GM18517 (cell line): ENCODE measurements around the gene FOXP1.
"Not testable (repeated sequence)": the region's sequence is repeated elsewhere in the genome, so short reads cannot be mapped to it uniquely, and the experiment has no call there.

ENCODE experiments used
- ATAC-seq: cut with Tn5 transposase; IDR thresholded peaks from one replicate; pipeline ENCODE4 v1.9.1; 2021; ENCODE audit warnings: mild to moderate bottlenecking, moderate library complexity; ENCODE audit not compliant: unreplicated experiment

The FOXP1 gene

GRCh38 chr3:71351403-71352149 is 232.0 kb downstream of the FOXP1 start:
- no peak for ATAC-seq

GRCh38 chr3:71350998-71351397 is 232.5 kb downstream of the FOXP1 start:
- ATAC-seq: no peak

- no peak for ATAC-seq
Observed at GRCh38 chr3:71348831-71349230, 234.7 kb downstream of the FOXP1 start.

GRCh38 chr3:71348001-71348632 is 235.4 kb downstream of the FOXP1 start:
- no peak for ATAC-seq

GRCh38 chr3:71346061-71346460 is 237.5 kb downstream of the FOXP1 start:
- ATAC-seq: no peak

GRCh38 chr3:71345429-71346040 is 238.0 kb downstream of the FOXP1 start:
- no peak for ATAC-seq

- no peak for ATAC-seq
Observed at GRCh38 chr3:71341721-71342120, 241.8 kb downstream of the FOXP1 start.

GRCh38 chr3:71339049-71339448 is 244.5 kb downstream of the FOXP1 start:
- no peak for ATAC-seq

- no peak for ATAC-seq
Observed at GRCh38 chr3:71332813-71333212, 250.7 kb downstream of the FOXP1 start.

- ATAC-seq: no peak
Observed at GRCh38 chr3:71330909-71331308, 252.6 kb downstream of the FOXP1 start.

GRCh38 chr3:71330505-71330904 is 253.0 kb downstream of the FOXP1 start:
- no peak for ATAC-seq

GRCh38 chr3:71329817-71330216 is 253.7 kb downstream of the FOXP1 start:
- no peak for ATAC-seq

GRCh38 chr3:71328926-71329325 is 254.6 kb downstream of the FOXP1 start:
- ATAC-seq: no peak

- ATAC-seq: no peak
Observed at GRCh38 chr3:71327936-71328335, 255.6 kb downstream of the FOXP1 start.

GRCh38 chr3:71325715-71326114 is 257.8 kb downstream of the FOXP1 start:
- no peak for ATAC-seq

GRCh38 chr3:71324224-71324623 is 259.3 kb downstream of the FOXP1 start:
- not testable (repeated sequence) for ATAC-seq

GRCh38 chr3:71323558-71323957 is 260.0 kb downstream of the FOXP1 start:
- no peak for ATAC-seq

GRCh38 chr3:71322154-71322553 is 261.4 kb downstream of the FOXP1 start:
- no peak for ATAC-seq

- no peak for ATAC-seq
Observed at GRCh38 chr3:71319771-71320170, 263.8 kb downstream of the FOXP1 start.

GRCh38 chr3:71318458-71318827 is 265.1 kb downstream of the FOXP1 start:
- ATAC-seq: no peak

- ATAC-seq: no peak
Observed at GRCh38 chr3:71317749-71318457, 265.6 kb downstream of the FOXP1 start.

- ATAC-seq: no peak
Observed at GRCh38 chr3:71317140-71317539, 266.4 kb downstream of the FOXP1 start.
